Embryonic facial prominence (tissue), 1 donor: ENCODE results near the gene KLHL3.
"Not testable (repeated sequence)": the region's sequence is repeated elsewhere in the genome, so short reads cannot be mapped to it uniquely, and the experiment has no call there.

Experiments
- DNase-seq: peaks from one replicate; pipeline ENCODE4 v3.0.0-alpha.2; 2016; ENCODE audit errors: extremely low spot score

Gene KLHL3

DNA sequence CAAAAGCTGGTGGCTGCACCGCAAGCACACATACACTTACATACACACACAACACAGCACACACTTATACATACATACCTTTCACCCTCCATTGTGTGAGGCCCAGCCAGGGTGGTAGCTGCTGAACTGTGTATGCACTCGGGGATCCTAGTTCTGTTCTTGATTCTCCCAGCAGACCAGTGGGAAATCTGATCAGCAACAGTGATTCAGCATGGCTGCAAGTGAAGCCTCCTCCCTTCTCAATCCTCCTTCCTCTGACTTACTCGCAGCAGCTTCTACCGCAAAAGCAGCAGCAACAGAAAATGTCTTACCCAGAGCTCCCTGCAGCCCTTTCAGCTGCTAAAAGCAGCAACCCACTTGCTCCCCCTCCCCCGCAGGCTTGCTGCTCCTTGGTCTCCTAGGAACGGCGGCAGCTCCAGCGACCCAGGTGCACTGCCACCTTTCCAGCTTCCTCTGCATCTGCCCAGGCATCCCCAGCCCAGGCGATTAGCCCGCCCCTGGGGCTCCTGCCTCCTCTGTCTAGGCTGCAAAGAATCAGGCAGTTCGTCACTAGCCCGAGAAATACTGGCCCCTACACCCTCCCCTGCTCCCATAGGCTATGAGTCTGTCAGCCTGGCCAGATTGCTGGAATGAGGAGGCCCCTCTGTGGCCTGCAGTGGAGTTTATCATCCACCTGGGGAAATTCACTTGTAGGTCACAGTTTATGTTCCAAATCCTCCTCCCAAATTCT, at the start of gene KLHL3:
Gene KLHL3, minus strand, starts transcription at position 535 of the 730 bp plus-strand sequence. Its CDS starts 443 bp downstream, at position 92.
- no peak for DNase-seq

GRCh38 chr5:137782984-137783536, 47.2 kb upstream of the KLHL3 start:
- no peak for DNase-seq

- DNase-seq, result no peak
These were observed 46.2 kb upstream of the KLHL3 start for GRCh38 chr5:137782055-137782454.

GRCh38 chr5:137778772-137779564, 43.1 kb upstream of the KLHL3 start:
- DNase-seq, result peak; percentile 51

GRCh38 chr5:137767937-137768336, 32.0 kb upstream of the KLHL3 start:
- not testable (repeated sequence) for DNase-seq

GRCh38 chr5:137761566-137761965, 25.7 kb upstream of the KLHL3 start:
- no peak for DNase-seq

DNA sequence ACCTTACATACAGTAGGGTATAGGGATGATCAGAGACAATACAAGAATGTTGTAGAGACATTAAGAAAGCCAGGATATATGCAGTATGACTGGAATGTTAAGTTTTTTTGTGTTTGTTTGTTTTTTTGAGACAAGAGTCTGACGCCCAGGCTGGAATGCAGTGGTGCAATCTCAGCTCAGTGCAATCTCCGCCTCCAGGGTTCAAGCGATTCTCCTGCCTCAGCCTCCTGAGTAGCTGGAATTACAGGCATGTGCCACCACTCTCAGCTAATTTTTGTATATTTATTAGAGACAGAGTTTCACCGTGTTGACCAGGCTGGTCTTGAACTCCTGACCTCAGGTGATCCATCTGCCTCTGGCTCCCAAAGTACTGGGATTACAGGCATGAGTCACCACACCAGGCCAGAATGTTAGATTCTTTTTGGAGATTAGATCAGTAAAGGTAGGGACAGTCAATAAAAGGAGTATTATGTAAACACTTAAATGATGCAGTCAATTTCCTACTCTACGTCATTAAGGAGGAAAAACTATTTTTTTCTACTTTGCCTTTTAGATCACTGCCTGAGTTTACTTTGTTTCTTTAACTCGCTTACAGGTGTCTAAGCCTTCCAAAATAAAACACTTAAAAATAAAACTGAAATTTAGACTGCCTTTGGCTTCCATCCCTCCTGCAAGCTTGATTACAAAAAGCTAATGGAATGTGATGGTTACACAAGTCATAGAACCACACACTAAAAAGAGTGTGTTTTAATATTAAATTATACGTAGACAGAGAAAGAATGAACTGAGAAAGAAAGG, 25.0 kb upstream of the KLHL3 start:
- no peak for DNase-seq

GRCh38 chr5:137760294-137760693, 24.4 kb upstream of the KLHL3 start:
- DNase-seq, result no peak

DNA sequence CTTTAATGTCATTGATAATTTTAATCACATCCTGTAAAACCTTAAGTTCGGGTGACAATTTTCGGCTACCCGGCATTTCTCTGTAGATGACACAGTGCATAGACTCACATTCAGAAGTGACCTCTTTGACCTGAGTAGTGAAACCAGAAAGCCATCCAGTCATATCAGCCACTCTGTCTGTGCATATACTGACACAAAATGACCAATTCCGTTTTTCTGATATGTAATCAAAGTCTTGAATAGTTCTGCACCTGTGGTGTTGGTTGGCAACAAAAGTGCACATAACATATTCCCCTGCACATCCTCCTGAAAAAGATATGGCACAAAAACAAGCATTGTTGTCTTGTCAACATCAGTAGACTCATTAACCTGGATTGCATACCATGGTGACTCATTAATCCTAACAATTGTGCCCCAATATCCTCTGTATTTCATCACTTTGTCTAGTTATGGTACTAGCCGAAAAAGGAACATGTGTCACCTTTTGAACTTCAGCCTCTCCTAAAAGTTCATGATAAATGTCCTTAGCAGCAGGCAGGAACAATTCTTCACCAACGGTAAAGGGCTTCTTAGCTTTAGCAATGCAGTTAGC, 22.9 kb upstream of the KLHL3 start:
- no peak for DNase-seq

DNA sequence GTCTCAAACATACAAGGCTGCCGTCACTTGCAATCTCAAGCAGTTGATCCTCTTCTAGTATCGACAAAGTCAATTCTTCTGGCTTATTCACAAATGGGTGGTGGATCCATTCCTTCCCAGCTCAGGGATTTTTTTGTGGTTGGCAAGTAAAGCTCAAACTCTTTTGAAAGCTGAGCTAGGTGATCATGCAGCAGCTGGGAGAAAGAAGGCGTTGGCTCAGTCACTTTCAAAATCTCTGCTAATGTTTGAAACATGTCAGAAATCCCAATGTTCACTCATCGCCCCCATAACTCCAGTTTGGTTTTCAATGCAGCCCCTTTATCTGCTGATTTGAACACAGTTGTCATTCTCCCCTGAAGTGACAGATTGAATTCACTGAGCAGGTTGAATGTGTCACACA, 22.2 kb upstream of the KLHL3 start:
- no peak for DNase-seq

DNA sequence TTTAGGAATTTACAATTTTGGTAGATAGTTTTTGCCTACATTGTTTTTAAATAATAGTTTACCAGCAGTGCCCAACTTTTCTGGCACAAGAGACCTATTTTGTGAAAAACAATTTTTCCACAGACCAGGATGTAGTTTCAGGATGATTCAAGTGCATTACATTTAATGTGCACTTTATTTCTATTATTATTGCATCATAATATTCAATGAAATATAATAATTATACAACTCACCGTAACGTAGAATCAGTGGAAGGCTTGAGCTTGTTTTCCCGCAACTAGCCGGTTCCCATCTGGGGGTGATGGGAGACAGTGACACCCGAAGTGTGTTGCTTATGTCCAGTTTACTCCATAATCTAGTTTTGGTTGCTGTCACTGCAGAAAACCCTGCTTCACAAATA, 21.7 kb upstream of the KLHL3 start:
- DNase-seq, result no peak

- peak; percentile 27 for DNase-seq
These were observed 19.3 kb upstream of the KLHL3 start for GRCh38 chr5:137754961-137755762.

GRCh38 chr5:137754188-137754960, 18.5 kb upstream of the KLHL3 start, which contains the start of gene HNRNPA0:
Gene HNRNPA0 (minus strand): TSS chr5:137754363. CDS start chr5:137754066, 297 bp downstream.
- peak; percentile 97 for DNase-seq

DNA sequence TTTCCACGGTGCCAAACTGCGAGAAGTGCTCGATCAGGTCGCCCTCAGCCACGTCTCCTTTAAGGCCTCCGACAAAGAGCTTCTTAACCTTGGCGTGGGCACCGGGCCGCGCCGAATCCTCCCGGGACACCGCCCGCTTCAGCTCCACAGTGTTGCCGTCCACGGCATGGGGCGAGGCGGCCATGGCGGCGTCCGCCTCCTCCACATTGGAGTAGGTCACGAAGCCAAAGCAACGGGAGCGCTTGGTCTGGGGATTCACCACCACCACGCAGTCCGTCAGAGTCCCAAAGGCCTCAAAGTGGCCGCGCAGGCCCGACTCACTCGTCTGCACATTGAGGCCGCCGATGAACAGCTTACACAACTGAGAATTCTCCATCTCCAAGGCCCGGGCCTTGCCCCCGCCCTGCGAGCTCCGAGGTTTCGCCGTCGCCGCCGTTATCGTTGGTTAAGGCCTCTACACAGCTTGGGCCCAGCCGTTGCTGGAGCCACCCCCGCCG, 17.9 kb upstream of the KLHL3 start:
- DNase-seq, result no peak

DNA sequence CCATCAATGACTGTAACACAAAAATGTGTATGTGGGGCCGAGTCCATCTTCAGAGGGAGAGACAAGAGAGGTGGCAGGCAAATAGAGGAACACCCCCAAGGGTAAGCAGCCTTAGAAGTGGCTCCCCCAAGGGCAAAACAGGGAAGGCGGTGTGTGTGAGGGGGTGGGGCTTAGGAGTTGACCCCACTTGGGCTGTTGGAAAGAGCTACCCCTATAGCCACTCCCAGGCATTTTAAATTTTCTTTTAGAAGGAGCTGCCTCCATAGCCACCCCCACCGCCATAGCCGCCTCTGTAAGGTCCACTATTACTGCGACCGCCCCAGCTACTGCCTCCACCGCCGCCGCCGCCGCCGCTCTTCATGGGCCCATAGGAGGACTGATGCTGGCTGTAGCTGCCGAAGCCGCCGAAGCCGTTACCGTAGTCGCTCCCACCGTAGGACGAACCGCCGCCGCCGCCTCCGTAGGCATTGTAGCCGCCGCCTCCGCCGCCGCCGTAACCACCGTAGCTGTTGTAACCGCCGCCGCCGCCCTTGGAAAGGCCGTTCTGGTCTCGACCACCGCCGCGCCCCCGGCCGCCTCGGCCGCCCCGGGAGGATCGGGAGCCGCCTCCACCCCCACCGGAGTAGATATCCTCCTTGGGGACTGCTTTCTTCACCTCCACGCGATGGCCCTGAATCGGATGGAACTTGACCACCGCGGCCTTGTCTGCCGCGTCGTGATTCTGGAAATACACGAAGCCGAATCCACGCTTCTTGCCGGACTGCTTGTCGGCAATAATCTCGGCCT, 17.2 kb upstream of the KLHL3 start:
- no peak for DNase-seq

DNA sequence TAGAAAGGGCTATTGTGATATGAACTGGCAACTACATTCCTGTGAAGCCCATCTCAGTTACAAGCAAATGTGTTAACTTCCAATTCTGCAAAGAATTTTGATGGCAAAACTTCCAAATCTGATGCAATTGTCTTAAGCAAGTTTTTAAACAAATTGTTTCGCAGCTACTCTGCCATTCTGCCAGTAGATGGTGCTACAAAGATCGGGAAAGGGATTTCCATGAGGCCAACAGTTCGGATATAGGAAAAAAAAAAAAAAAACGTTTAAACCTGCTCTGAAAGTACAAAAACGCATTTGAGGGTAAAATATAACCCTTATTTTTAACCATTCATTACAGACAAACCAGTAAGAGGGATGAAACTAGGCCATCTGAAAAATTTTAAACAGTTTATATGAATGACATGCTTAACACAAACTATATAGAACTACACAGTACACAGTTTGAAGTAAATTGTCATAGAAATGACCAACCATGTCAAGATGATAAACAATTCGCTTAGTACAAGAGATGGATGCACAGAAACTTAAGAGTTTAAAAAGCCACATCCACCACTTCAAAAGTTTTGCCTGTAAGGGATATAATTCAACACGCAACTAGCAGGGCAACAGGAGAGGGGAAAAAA, 16.1 kb upstream of the KLHL3 start:
- DNase-seq, result no peak

DNA sequence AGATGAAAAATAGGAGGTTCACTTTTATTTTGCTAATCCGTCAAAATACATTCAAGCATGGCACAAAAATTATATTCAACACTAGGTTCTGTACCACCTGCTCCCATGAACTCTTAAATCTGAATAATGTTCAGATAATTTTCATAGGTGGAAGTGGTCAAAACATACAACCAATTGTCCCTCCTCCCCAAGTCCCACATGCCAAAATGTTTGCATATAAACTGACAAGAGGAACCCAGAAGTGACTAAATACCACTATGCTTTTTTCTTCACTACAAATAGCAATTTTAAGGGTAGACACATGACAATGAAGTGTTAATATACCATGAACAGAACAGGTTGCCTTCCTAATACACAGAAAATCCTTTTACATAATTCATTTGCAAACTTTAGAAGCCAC, 14.5 kb upstream of the KLHL3 start:
- DNase-seq, result no peak

GRCh38 chr5:137747848-137748247, 12.0 kb upstream of the KLHL3 start:
- DNase-seq, result no peak
